ENCODE data around the gene CERS6.

The CERS6 gene

GRCh38 chr2:168443818-168444217 lies 12.3 kb upstream of the CERS6 start:
- no peak for DNase-seq (ENCODE audit: low read depth)

- no peak for DNase-seq (ENCODE audit: low read depth)
These were observed 10.1 kb upstream of the CERS6 start for GRCh38 chr2:168445960-168446359.

- DNase-seq (ENCODE audit: low read depth), result no peak
These were observed 7.1 kb upstream of the CERS6 start for GRCh38 chr2:168448980-168449379.

- no peak for DNase-seq (ENCODE audit: low read depth)
These were observed 6.7 kb upstream of the CERS6 start for GRCh38 chr2:168449419-168449818.

- DNase-seq (ENCODE audit: low read depth), result no peak
These were observed 5.9 kb upstream of the CERS6 start for GRCh38 chr2:168450171-168450570.

- no peak for DNase-seq (ENCODE audit: low read depth)
These were observed 5.3 kb upstream of the CERS6 start for GRCh38 chr2:168450732-168451131.

GRCh38 chr2:168452781-168453180 lies 3.3 kb upstream of the CERS6 start:
- DNase-seq (ENCODE audit: low read depth), result no peak

- no peak for DNase-seq (ENCODE audit: low read depth)
These were observed 2.7 kb upstream of the CERS6 start for GRCh38 chr2:168453404-168453803.

- DNase-seq (ENCODE audit: low read depth), result no peak
These were observed 1.1 kb upstream of the CERS6 start for GRCh38 chr2:168454737-168455644.

- DNase-seq (ENCODE audit: low read depth), result no peak
These were observed 583 bp downstream of the CERS6 start for GRCh38 chr2:168456521-168457189.

- no peak for DNase-seq (ENCODE audit: low read depth)
These were observed 1.3 kb downstream of the CERS6 start for GRCh38 chr2:168457190-168457895.

- no peak for DNase-seq (ENCODE audit: low read depth)
These were observed 2.1 kb downstream of the CERS6 start for GRCh38 chr2:168458139-168458538.

- DNase-seq (ENCODE audit: low read depth), result no peak
These were observed 3.2 kb downstream of the CERS6 start for GRCh38 chr2:168459256-168459655.

GRCh38 chr2:168460571-168460970 lies 4.5 kb downstream of the CERS6 start:
- no peak for DNase-seq (ENCODE audit: low read depth)

GRCh38 chr2:168461178-168461941 lies 5.3 kb downstream of the CERS6 start:
- no peak for DNase-seq (ENCODE audit: low read depth)

GRCh38 chr2:168461942-168462331 lies 5.9 kb downstream of the CERS6 start:
- no peak for DNase-seq (ENCODE audit: low read depth)

- DNase-seq (ENCODE audit: low read depth), result no peak
These were observed 6.5 kb downstream of the CERS6 start for GRCh38 chr2:168462543-168463045.

GRCh38 chr2:168465594-168465993 lies 9.5 kb downstream of the CERS6 start:
- DNase-seq (ENCODE audit: low read depth), result no peak

GRCh38 chr2:168466190-168466737 lies 10.2 kb downstream of the CERS6 start:
- DNase-seq (ENCODE audit: low read depth), result no peak

GRCh38 chr2:168466834-168467565 lies 10.9 kb downstream of the CERS6 start:
- no peak for DNase-seq (ENCODE audit: low read depth)

- no peak for DNase-seq (ENCODE audit: low read depth)
These were observed 11.7 kb downstream of the CERS6 start for GRCh38 chr2:168467729-168468128.

Measured in HS-27A (cell line).